HepG2 (cell line): ENCODE measurements around the gene FIBIN. TPM values are rescaled to one million over a fixed set of nuclear protein-coding genes. Genes with fewer than 3 reads are reported as not detected.

Source experiments
- ATAC-seq: fragments of 200-7000 bp; cut with Tn5 transposase; 3 replicates; pipeline ENCODE4 v1.9.1; 2020; ENCODE audit warnings: mild to moderate bottlenecking, moderate library complexity
- BruUV-seq: library from RNA; stranded (reverse); fragments of 400-500 nt; replicated peaks from 2 replicates; lab custom pipeline; 2021; lab: Mats Ljungman, UMichigan
- CTCF ChIA-PET: fragments of 300-600 bp; formaldehyde crosslinking; extraction: SDS; loops from one replicate; lab custom pipeline; 2021; ENCODE audit warnings: low total read pairs, inconsistent platforms, low intra/inter-chr PET ratio; lab: Yijun Ruan, JAX
- POLR2A ChIA-PET: fragments of 350-600 bp; sonication (Branson Sonifier 250); formaldehyde crosslinking; loops from one replicate; lab custom pipeline; 2020; ENCODE audit warnings: antibody characterized with exemption, inconsistent platforms; lab: Yijun Ruan, JAX
- DNase-seq: peaks from one replicate; pipeline ENCODE4 v3.0.0-alpha.2; 2015; ENCODE audit warnings: low spot score
- FAIRE-seq: peaks from 3 replicates; lab custom pipeline; 2011; peaks lifted over from hg19 to GRCh38; lab: Jason Lieb, UNC
- H2AFZ ChIP-seq: one replicate; pipeline ENCODE4 v1.6.1; 2011; ENCODE audit warnings: low read length, inconsistent platforms
- H3K27ac ChIP-seq: fragments of 300-600 bp; 3 replicates; pipeline ENCODE4 v1.8.0; 2011; ENCODE audit warnings: mixed run types, mild to moderate bottlenecking, mixed read lengths, low read length, inconsistent platforms; ENCODE audit not compliant: insufficient read depth; ENCODE audit errors: extremely low read length
- H3K27me3 ChIP-seq, 2 experiments: fragments of 200-600 bp in 1 of 2; 2 replicates in 1 of 2; 3 replicates in 1 of 2; pipeline versions ENCODE4 v1.6.0 to v1.8.0; 2011; ENCODE audit warnings: low read length in 2 of 2, mild to moderate bottlenecking in 2 of 2, moderate library complexity in 2 of 2, inconsistent platforms in 1 of 2; ENCODE audit not compliant: insufficient read depth in 2 of 2, control insufficient read depth in 1 of 2
- H3K36me3 ChIP-seq, 2 experiments: fragments of 200-600 bp in 1 of 2; replicated peaks in 1 of 2; 2 replicates in 1 of 2; 3 replicates in 1 of 2; pipeline versions ENCODE4 v1.5.1 to v1.8.0; 2011; ENCODE audit warnings: low read length in 2 of 2, inconsistent platforms in 1 of 2; ENCODE audit not compliant: insufficient read depth in 2 of 2, control insufficient read depth in 1 of 2
- H3K4me1 ChIP-seq: 2 replicates; pipeline ENCODE4 v1.5.1; 2012; ENCODE audit warnings: low read length, inconsistent platforms; ENCODE audit not compliant: insufficient read depth
- H3K4me2 ChIP-seq: 2 replicates; pipeline ENCODE4 v1.6.0; 2011; ENCODE audit warnings: low read depth, low read length, inconsistent platforms
- H3K4me3 ChIP-seq, 3 experiments: fragments of 200-600 bp in 1 of 3; sonication (generic), shearing (Covaris generic) in 1 of 3; replicated peaks in 1 of 3; 2 replicates each; pipeline ENCODE4 v1.5.1; 2011 to 2016; ENCODE audit warnings: low read length in 3 of 3, inconsistent platforms in 2 of 3, low read depth in 2 of 3, mild to moderate bottlenecking in 2 of 3, control low read depth in 1 of 3, mixed read lengths in 1 of 3; ENCODE audit not compliant: insufficient read depth in 1 of 3
- H3K79me2 ChIP-seq: one replicate; pipeline ENCODE4 v1.6.1; 2011; ENCODE audit warnings: low read length, inconsistent platforms; ENCODE audit not compliant: insufficient read depth
- H3K9ac ChIP-seq: 2 replicates; pipeline ENCODE4 v1.6.0; 2011; ENCODE audit warnings: mild to moderate bottlenecking, low read depth, low read length, inconsistent platforms; ENCODE audit not compliant: insufficient read depth
- H3K9me3 ChIP-seq: 2 replicates; pipeline ENCODE4 v1.5.1; 2012; ENCODE audit warnings: mild to moderate bottlenecking, low read length
- H4K20me1 ChIP-seq: 2 replicates; pipeline ENCODE4 v1.6.0; 2011; ENCODE audit warnings: inconsistent platforms, mild to moderate bottlenecking, low read length, moderate library complexity; ENCODE audit not compliant: insufficient read depth
- DMTF1 ChIP-seq: sonication (generic); formaldehyde crosslinking; IDR thresholded peaks from 2 replicates; pipeline ENCODE4 v1.4.0; 2020; ENCODE audit warnings: mild to moderate bottlenecking, missing genetic modification reagents
- EEA1 ChIP-seq: sonication (generic); formaldehyde crosslinking; IDR thresholded peaks from 2 replicates; pipeline ENCODE4 v1.5.1; 2020; ENCODE audit warnings: mild to moderate bottlenecking, missing genetic modification reagents, borderline replicate concordance
- FOXC1 ChIP-seq: sonication (generic); formaldehyde crosslinking; IDR thresholded peaks from 2 replicates; pipeline ENCODE4 v1.8.0; 2022; ENCODE audit warnings: mild to moderate bottlenecking, missing genetic modification reagents, borderline replicate concordance
- KDM5B ChIP-seq: sonication (generic); formaldehyde crosslinking; IDR thresholded peaks from 2 replicates; pipeline ENCODE4 v1.4.0; 2020; ENCODE audit warnings: missing genetic modification reagents, mild to moderate bottlenecking, borderline replicate concordance
- REXO4 ChIP-seq: sonication (generic); formaldehyde crosslinking; IDR thresholded peaks from 2 replicates; pipeline ENCODE4 v1.8.0; 2022; ENCODE audit warnings: missing genetic modification reagents, mild to moderate bottlenecking, borderline replicate concordance
- TMF1 ChIP-seq: sonication (generic); formaldehyde crosslinking; IDR thresholded peaks from 2 replicates; pipeline ENCODE4 v1.8.1; 2022; ENCODE audit warnings: low read depth, missing genetic modification reagents
- ZNF224 ChIP-seq: sonication (generic); formaldehyde crosslinking; IDR thresholded peaks from 2 replicates; pipeline ENCODE4 v1.5.0; 2020; ENCODE audit warnings: mild to moderate bottlenecking, missing genetic modification reagents
- WGBS: methylation state at CpG from one replicate; pipeline ENCODE4 v1.1.6; 2017; ENCODE audit warnings: low lambda C conversion rate; 5-methylcytosine and 5-hydroxymethylcytosine counted together
- in situ Hi-C: cut with HindIII; loops from 2 replicates; pipeline ENCODE4 v1.10.0; 2017; ENCODE audit warnings: low pct_unique_long_range_greater_than_20kb; ENCODE audit not compliant: extremely low pct_ligation_motif_present
- intact Hi-C: fragments of 100-400 bp; cut with micrococcal nuclease; formaldehyde crosslinking; loops from one replicate; pipeline ENCODE4 v1.10.0; 2022; ENCODE audit not compliant: unreplicated experiment
- polyA plus RNA-seq, 8 experiments: library from polyadenylated mRNA; depleted of rRNA in 3 of 8; stranded (reverse) in 7 of 8; unstranded in 1 of 8; fragments of >200 nt; fragmentation: Illumina TruSeq in 4 of 8; extraction: Trizol in 4 of 8; gene quantifications; 2 replicates each; pipeline versions ENCODE4 v1.2.1 to v1.2.3, GENCODE V29; 2011 to 2016; ENCODE audit warnings: low read depth in 4 of 8, missing spikeins in 1 of 8, mixed read lengths in 1 of 8; ENCODE audit not compliant: insufficient read depth in 1 of 8
- total RNA-seq, 5 experiments: library from RNA; depleted of rRNA; stranded (reverse); fragments of >200 nt; fragmentation: Illumina TruSeq; extraction: Trizol; gene quantifications; 2 replicates each; pipeline ENCODE4 v1.2.3, GENCODE V29; 2016; ENCODE audit warnings: low read depth in 1 of 5

FIBIN gene
- total and polyA plus RNA-seq, 2 of the 13 experiments (the other 11 are each of a cell fraction or from before 2014, with no cell fraction given), result not detected

- TF ChIP-seq DMTF1 (CRISPR knock-in tag), result no peak
- no peak for TF ChIP-seq REXO4 (CRISPR knock-in tag)
- TF ChIP-seq ZNF224 (CRISPR knock-in tag), result no peak
- TF ChIP-seq FOXC1, result no peak
- TF ChIP-seq TMF1 (CRISPR knock-in tag), result no peak
These were observed at the start of gene FIBIN (continued) for GRCh38 chr11:26993965-26994457.

GRCh38 chr11:26944866-26945664 is 48.8 kb upstream of the FIBIN start:
- Histone ChIP-seq H3K4me3 (no peak overlapping the region), H3K4me1 (no peaks in the 10 kb centered on the region), H3K9me3 (no peaks in the 10 kb centered on the region), H3K27ac (no peak overlapping the region), H3K9ac (no peak overlapping the region)
- in situ Hi-C loops, result no loop called here
- POLR2A ChIA-PET, result no interaction called here
- no peak for FAIRE-seq
- 3% methylated on average over 3 of the region's 3 CpGs for WGBS
- CTCF ChIA-PET, result no interaction called here
- TF ChIP-seq KDM5B (CRISPR knock-in tag) (no peak), EEA1 (CRISPR knock-in tag) (no peak)
- TF ChIP-seq, all 625 proteins: peak for 0
- BruUV-seq, result no TSS peak
- Histone ChIP-seq H2AFZ (no peak overlapping the region), H3K79me2 (no peaks in the 10 kb centered on the region), H3K36me3 (no peaks in the 10 kb centered on the region), H3K27me3 (no peaks in the 10 kb centered on the region), H3K4me2 (no peak overlapping the region), H4K20me1 (no peaks in the 10 kb centered on the region)
- ATAC-seq, result no peak
- intact Hi-C loops, result no loop called here
- no peak for DNase-seq
